Osteoblast (primary cell): ENCODE data around the gene SWAP70. TPM values are rescaled to one million over a fixed set of nuclear protein-coding genes. Genes with fewer than 3 reads are reported as not detected.

Experiments
- DNase-seq: peaks from one replicate; pipeline ENCODE4 v3.0.0; 2011; ENCODE audit warnings: low spot score, mixed read lengths; ENCODE audit not compliant: insufficient read length; ENCODE audit errors: missing footprints
- H2AFZ ChIP-seq: 2 replicates; pipeline ENCODE4 v1.6.0; 2011; ENCODE audit warnings: mild to moderate bottlenecking, low read length
- H3K27ac ChIP-seq: 2 replicates; pipeline ENCODE4 v1.5.1; 2011; ENCODE audit warnings: mild to moderate bottlenecking, low read depth, low read length, moderate library complexity
- H3K27me3 ChIP-seq: 2 replicates; pipeline ENCODE4 v1.6.0; 2012; ENCODE audit warnings: mild to moderate bottlenecking, control low read depth, inconsistent platforms, low read length, moderate library complexity; ENCODE audit not compliant: insufficient read depth
- H3K36me3 ChIP-seq: 2 replicates; pipeline ENCODE4 v1.5.1; 2011; ENCODE audit warnings: mild to moderate bottlenecking, low read length, control low read depth, moderate library complexity; ENCODE audit not compliant: insufficient read depth
- H3K4me1 ChIP-seq: 2 replicates; pipeline ENCODE4 v1.5.1; 2011; ENCODE audit warnings: mild to moderate bottlenecking, low read length, control low read depth, moderate library complexity; ENCODE audit not compliant: insufficient read depth
- H3K4me2 ChIP-seq: 2 replicates; pipeline ENCODE4 v1.6.0; 2011; ENCODE audit warnings: mild to moderate bottlenecking, low read length; ENCODE audit not compliant: insufficient read depth
- H3K4me3 ChIP-seq: fragments of 200-600 bp; sonication (generic); 3 replicates; pipeline ENCODE4 v1.5.1; 2012; ENCODE audit warnings: mild to moderate bottlenecking, low read length, inconsistent platforms; ENCODE audit not compliant: insufficient read depth
- H3K79me2 ChIP-seq: 2 replicates; pipeline ENCODE4 v1.6.0; 2012; ENCODE audit warnings: mild to moderate bottlenecking, low read length, control low read depth, inconsistent platforms; ENCODE audit not compliant: insufficient read depth
- H3K9me3 ChIP-seq: 2 replicates; pipeline ENCODE4 v1.5.1; 2011; ENCODE audit warnings: low read depth, low read length, control low read depth
- H4K20me1 ChIP-seq: 2 replicates; pipeline ENCODE4 v1.6.0; 2012; ENCODE audit warnings: mild to moderate bottlenecking, low read length, control low read depth; ENCODE audit not compliant: insufficient read depth
- CTCF ChIP-seq: IDR thresholded peaks from 2 replicates; pipeline ENCODE4 v1.5.1; 2011; ENCODE audit warnings: mild to moderate bottlenecking, low read depth, low read length, moderate library complexity; ENCODE audit errors: extremely low read depth
- total RNA-seq: library from RNA; depleted of rRNA; stranded (reverse); fragments of >200 nt; gene quantifications from 2 replicates; pipeline ENCODE4 v1.2.3, GENCODE V29; 2012

SWAP70 gene
- total RNA-seq, 1 donor, result 62.2 TPM

- Histone ChIP-seq H3K4me1 (peaks cover 18% of the 10 kb centered on the region), H3K36me3 (peaks cover 3% of the 10 kb centered on the region), H3K9me3 (no peaks in the 10 kb centered on the region), H3K27ac (no peak overlapping the region), H2AFZ (no peak overlapping the region), H3K4me3 (no peak overlapping the region), H4K20me1 (no peaks in the 10 kb centered on the region), H3K27me3 (no peaks in the 10 kb centered on the region), H3K4me2 (no peak overlapping the region), H3K79me2 (peaks cover 31% of the 10 kb centered on the region)
- TF ChIP-seq CTCF, result no peak
- DNase-seq, result peak; percentile 11
Observed at GRCh38 chr11:9722893-9723292, 59.0 kb downstream of the SWAP70 start.

- peak overlapping the region; percentile 34 for H3K4me2 ChIP-seq
- peaks cover 17% of the 10 kb centered on the region for H3K79me2 ChIP-seq
- no peaks in the 10 kb centered on the region for H4K20me1 ChIP-seq
- no peak overlapping the region for H2AFZ ChIP-seq
- peaks cover 9% of the 10 kb centered on the region for H3K4me1 ChIP-seq
- H3K27me3 ChIP-seq, result no peaks in the 10 kb centered on the region
- H3K4me3 ChIP-seq, result no peak overlapping the region
- peak overlapping the region; percentile 27 for H3K27ac ChIP-seq
- DNase-seq, result peak; percentile 58
- peaks cover 15% of the 10 kb centered on the region for H3K36me3 ChIP-seq
- TF ChIP-seq CTCF, result no peak
- H3K9me3 ChIP-seq, result no peaks in the 10 kb centered on the region
Observed at GRCh38 chr11:9726321-9727022, 62.6 kb downstream of the SWAP70 start.

- peaks cover 9% of the 10 kb centered on the region for H3K79me2 ChIP-seq
Observed at GRCh38 chr11:9728058-9728457, 64.2 kb downstream of the SWAP70 start.

GRCh38 chr11:9731256-9731655 lies 67.4 kb downstream of the SWAP70 start:
- no peaks in the 10 kb centered on the region for H3K9me3 ChIP-seq
- peaks cover 38% of the 10 kb centered on the region for H3K36me3 ChIP-seq
- DNase-seq, result no peak
- no peaks in the 10 kb centered on the region for H3K27me3 ChIP-seq
- H3K27ac ChIP-seq, result no peak overlapping the region
- H3K4me3 ChIP-seq, result no peak overlapping the region
- H2AFZ ChIP-seq, result no peak overlapping the region
- peaks cover 10% of the 10 kb centered on the region for H3K79me2 ChIP-seq
- no peaks in the 10 kb centered on the region for H4K20me1 ChIP-seq
- peaks cover 7% of the 10 kb centered on the region for H3K4me1 ChIP-seq
- no peak overlapping the region for H3K4me2 ChIP-seq
- no peak for TF ChIP-seq CTCF

More at GRCh38 chr11:9728058-9728457, 64.2 kb downstream of the SWAP70 start:
- Histone ChIP-seq H3K4me1 (peaks cover 9% of the 10 kb centered on the region), H3K9me3 (no peaks in the 10 kb centered on the region), H3K4me3 (no peak overlapping the region), H3K36me3 (peaks cover 22% of the 10 kb centered on the region), H3K27me3 (no peaks in the 10 kb centered on the region), H2AFZ (no peak overlapping the region), H3K27ac (no peak overlapping the region), H4K20me1 (no peaks in the 10 kb centered on the region), H3K4me2 (no peak overlapping the region)
- no peak for DNase-seq
- no peak for TF ChIP-seq CTCF
